ENCODE results near the gene KIAA1328. TPM values are rescaled to one million over a fixed set of nuclear protein-coding genes. Genes with fewer than 3 reads are reported as not detected.

KIAA1328 gene
- total and polyA plus RNA-seq, 2 experiments from 2014 or later, result 3.3 to 12.5 TPM

DNA sequence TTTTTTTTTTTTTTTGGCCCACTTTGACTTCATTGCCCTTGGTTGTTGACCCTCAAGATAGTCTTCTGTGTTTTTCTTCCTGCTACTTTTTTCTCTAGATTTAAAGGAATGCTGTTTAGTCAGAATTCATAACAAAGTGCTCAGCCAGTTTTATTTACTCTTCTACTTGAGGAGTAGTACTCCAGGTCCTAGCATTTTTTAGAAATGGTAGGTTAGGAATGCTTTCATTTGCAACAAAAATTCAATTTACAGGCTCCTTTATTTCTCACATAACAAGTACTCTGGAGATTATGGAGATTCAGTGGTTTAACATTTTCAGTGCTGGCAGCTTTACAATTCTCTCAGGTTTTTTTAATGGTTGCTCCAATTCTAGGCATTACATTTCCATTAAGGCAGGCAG lies 58.2 kb downstream of the KIAA1328 start:
- Histone ChIP-seq H3K36me3 (replicated peaks; ENCODE audit: insufficient read depth, low read depth) (no peaks in the 10 kb centered on the region), H3K9me3 (ENCODE audit: low read depth) (no peaks in the 10 kb centered on the region), H3K27ac (no peak overlapping the region), H3K4me1 (ENCODE audit: insufficient read depth) (peaks cover 6% of the 10 kb centered on the region), H4K20me1 (ENCODE audit: insufficient read depth, poor library complexity, severe bottlenecking) (no peaks in the 10 kb centered on the region), H2AFZ (no peak overlapping the region), H3K9me2 (replicated peaks; ENCODE audit: insufficient read depth) (no peaks in the 10 kb centered on the region), H3K27me3 (no peaks in the 10 kb centered on the region), H3K4me2 (no peak overlapping the region), H3K4me3 (no peak overlapping the region), H3K79me2 (no peaks in the 10 kb centered on the region)
- no peak for TF ChIP-seq EZH2 (IDR thresholded peaks at IDR 0.05; ENCODE audit: borderline replicate concordance)
- DNase-seq (ENCODE audit: low spot score), result no peak

DNA sequence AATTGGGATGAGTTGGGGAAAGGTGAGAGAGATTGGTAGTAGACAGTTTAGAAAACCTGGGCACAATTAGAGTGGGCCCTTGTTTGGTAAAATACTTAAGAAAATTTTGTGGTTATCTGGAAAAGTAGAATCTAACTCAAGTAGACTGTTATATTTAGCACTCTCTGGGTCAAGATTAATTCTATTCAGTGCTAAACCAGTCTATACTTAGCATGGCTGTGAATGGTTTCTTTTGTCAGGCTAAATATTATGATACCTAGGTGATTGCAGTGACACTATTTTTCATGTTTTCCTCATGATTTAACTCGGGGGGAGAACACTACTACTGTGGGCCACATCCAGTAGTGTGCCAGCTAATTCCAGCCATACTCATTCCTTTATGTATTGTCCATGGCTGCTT lies 58.9 kb downstream of the KIAA1328 start:
- no peak for TF ChIP-seq EZH2phosphoT487 (IDR thresholded peaks at IDR 0.05; ENCODE audit: low read depth, severe bottlenecking, unreplicated experiment)
- TF ChIP-seq, protein P1, sequence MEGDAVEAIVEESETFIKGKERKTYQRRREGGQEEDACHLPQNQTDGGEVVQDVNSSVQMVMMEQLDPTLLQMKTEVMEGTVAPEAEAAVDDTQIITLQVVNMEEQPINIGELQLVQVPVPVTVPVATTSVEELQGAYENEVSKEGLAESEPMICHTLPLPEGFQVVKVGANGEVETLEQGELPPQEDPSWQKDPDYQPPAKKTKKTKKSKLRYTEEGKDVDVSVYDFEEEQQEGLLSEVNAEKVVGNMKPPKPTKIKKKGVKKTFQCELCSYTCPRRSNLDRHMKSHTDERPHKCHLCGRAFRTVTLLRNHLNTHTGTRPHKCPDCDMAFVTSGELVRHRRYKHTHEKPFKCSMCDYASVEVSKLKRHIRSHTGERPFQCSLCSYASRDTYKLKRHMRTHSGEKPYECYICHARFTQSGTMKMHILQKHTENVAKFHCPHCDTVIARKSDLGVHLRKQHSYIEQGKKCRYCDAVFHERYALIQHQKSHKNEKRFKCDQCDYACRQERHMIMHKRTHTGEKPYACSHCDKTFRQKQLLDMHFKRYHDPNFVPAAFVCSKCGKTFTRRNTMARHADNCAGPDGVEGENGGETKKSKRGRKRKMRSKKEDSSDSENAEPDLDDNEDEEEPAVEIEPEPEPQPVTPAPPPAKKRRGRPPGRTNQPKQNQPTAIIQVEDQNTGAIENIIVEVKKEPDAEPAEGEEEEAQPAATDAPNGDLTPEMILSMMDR (IDR thresholded peaks at IDR 0.05; ENCODE audit: poor library complexity), result no peak
- TF ChIP-seq EZH2 (IDR thresholded peaks at IDR 0.05; ENCODE audit: borderline replicate concordance), result no peak
- Histone ChIP-seq H3K36me3 (replicated peaks; ENCODE audit: insufficient read depth, low read depth) (no peaks in the 10 kb centered on the region), H3K4me2 (no peak overlapping the region), H3K27ac (no peak overlapping the region), H3K9me2 (replicated peaks; ENCODE audit: insufficient read depth) (no peaks in the 10 kb centered on the region), H2AFZ (no peak overlapping the region), H3K79me2 (no peaks in the 10 kb centered on the region), H3K4me1 (ENCODE audit: insufficient read depth) (peaks cover 6% of the 10 kb centered on the region), H3K9me3 (ENCODE audit: low read depth) (no peaks in the 10 kb centered on the region), H4K20me1 (ENCODE audit: insufficient read depth, poor library complexity, severe bottlenecking) (no peaks in the 10 kb centered on the region), H3K27me3 (no peaks in the 10 kb centered on the region), H3K4me3 (no peak overlapping the region)
- whole genome bisulfite sequencing (ENCODE audit: low lambda C conversion rate, missing lambda C conversion rate), result 69% methylated on average over 1 of the region's 1 CpG
- no peak for DNase-seq (ENCODE audit: low spot score)

DNA sequence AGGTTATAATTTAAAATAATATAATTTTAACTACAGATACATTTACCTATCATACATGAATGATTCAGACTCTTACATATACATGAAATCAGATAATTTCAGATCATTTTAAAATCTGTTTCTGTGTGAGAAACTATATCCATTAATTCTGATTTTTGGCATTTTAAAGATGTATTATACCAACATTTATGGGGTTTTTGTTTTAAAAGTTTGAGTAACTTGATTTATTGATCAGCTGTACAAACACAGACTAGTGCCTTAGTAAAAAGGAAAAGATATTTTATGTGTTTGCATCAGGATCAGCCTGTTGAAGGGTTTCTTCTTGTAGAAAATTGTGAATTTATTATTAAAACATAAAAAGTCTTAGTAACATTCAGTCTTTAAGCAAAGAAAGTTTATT lies 59.9 kb downstream of the KIAA1328 start:
- H3K4me2 ChIP-seq, result no peak overlapping the region

DNA sequence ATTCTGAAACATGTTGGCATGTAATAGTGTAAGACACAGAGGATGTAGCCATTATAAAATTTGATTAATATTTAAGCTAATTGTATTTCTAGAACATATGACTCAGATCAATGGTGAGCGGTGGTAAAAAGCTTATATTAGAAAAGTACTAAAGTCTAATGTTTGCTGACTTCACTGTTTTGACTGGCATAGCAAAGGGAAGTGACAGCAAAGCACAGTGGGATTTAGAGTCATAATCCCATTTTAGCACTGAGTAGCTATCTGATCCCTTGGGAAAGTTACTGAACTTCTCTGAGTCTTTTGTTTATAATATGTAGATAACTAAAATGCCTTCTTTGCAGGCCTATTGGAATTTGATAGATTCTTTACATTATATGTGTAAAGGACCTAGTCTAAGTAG lies 60.4 kb downstream of the KIAA1328 start:
- WGBS (ENCODE audit: low lambda C conversion rate, missing lambda C conversion rate), result 67% methylated on average over 1 of the region's 1 CpG
- Histone ChIP-seq H3K27me3 (no peaks in the 10 kb centered on the region), H4K20me1 (ENCODE audit: insufficient read depth, poor library complexity, severe bottlenecking) (no peaks in the 10 kb centered on the region), H3K9me2 (replicated peaks; ENCODE audit: insufficient read depth) (no peaks in the 10 kb centered on the region), H3K79me2 (no peaks in the 10 kb centered on the region), H3K36me3 (replicated peaks; ENCODE audit: insufficient read depth, low read depth) (no peaks in the 10 kb centered on the region), H2AFZ (no peak overlapping the region), H3K27ac (no peak overlapping the region), H3K4me3 (no peak overlapping the region), H3K9me3 (ENCODE audit: low read depth) (no peaks in the 10 kb centered on the region), H3K4me1 (ENCODE audit: insufficient read depth) (peaks cover 6% of the 10 kb centered on the region), H3K4me2 (no peak overlapping the region)
- peak; percentile 7 for DNase-seq (ENCODE audit: low spot score)
- TF ChIP-seq EZH2phosphoT487 (IDR thresholded peaks at IDR 0.05; ENCODE audit: low read depth, severe bottlenecking, unreplicated experiment) (no peak), EZH2 (IDR thresholded peaks at IDR 0.05; ENCODE audit: borderline replicate concordance) (no peak)
- TF ChIP-seq, protein P1 (IDR thresholded peaks at IDR 0.05; ENCODE audit: poor library complexity), result no peak

More for the DNA sequence above, 59.9 kb downstream of the KIAA1328 start:
- Histone ChIP-seq H3K27ac (no peak overlapping the region), H2AFZ (no peak overlapping the region), H3K9me2 (replicated peaks; ENCODE audit: insufficient read depth) (no peaks in the 10 kb centered on the region), H3K4me3 (no peak overlapping the region), H3K4me1 (ENCODE audit: insufficient read depth) (peaks cover 6% of the 10 kb centered on the region), H3K9me3 (ENCODE audit: low read depth) (no peaks in the 10 kb centered on the region), H3K36me3 (replicated peaks; ENCODE audit: insufficient read depth, low read depth) (no peaks in the 10 kb centered on the region), H4K20me1 (ENCODE audit: insufficient read depth, poor library complexity, severe bottlenecking) (no peaks in the 10 kb centered on the region), H3K79me2 (no peaks in the 10 kb centered on the region), H3K27me3 (no peaks in the 10 kb centered on the region)
- TF ChIP-seq EZH2phosphoT487 (IDR thresholded peaks at IDR 0.05; ENCODE audit: low read depth, severe bottlenecking, unreplicated experiment), result no peak
- no peak for DNase-seq (ENCODE audit: low spot score)

DNA sequence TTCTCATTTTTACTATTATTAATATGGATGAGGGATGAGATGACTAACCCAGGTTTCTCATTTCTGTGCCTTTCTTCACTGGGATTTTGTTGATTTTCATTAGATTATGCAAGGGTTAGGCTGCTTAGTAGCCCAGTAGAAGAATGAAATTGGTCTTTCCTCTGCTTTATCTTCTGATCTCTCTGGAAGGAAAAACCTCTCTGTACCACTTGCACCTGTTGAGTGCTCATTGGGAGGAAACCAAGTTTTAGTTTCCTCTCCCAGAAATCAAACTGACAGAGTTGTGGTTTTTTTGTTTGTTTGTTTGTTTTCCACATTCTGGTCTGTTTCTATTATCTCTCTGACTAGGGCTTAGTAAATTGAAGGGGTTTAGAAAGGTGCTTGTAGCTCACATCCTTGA lies 60.8 kb downstream of the KIAA1328 start:
- no peak overlapping the region for H3K4me3 ChIP-seq
- no peak overlapping the region for H3K27ac ChIP-seq
- no peaks in the 10 kb centered on the region for H4K20me1 ChIP-seq (ENCODE audit: insufficient read depth, poor library complexity, severe bottlenecking)
- H3K9me3 ChIP-seq (ENCODE audit: low read depth), result no peaks in the 10 kb centered on the region
- no peak overlapping the region for H3K4me2 ChIP-seq
- no peaks in the 10 kb centered on the region for H3K27me3 ChIP-seq
- peaks cover 6% of the 10 kb centered on the region for H3K4me1 ChIP-seq (ENCODE audit: insufficient read depth)
- TF ChIP-seq, protein P1 (IDR thresholded peaks at IDR 0.05; ENCODE audit: poor library complexity), result no peak
- TF ChIP-seq EZH2phosphoT487 (IDR thresholded peaks at IDR 0.05; ENCODE audit: low read depth, severe bottlenecking, unreplicated experiment), result no peak
- no peak for TF ChIP-seq EZH2 (IDR thresholded peaks at IDR 0.05; ENCODE audit: borderline replicate concordance)
- no peak for DNase-seq (ENCODE audit: low spot score)
- H2AFZ ChIP-seq, result no peak overlapping the region
- no peaks in the 10 kb centered on the region for H3K9me2 ChIP-seq (replicated peaks; ENCODE audit: insufficient read depth)
- no peaks in the 10 kb centered on the region for H3K79me2 ChIP-seq
- no peaks in the 10 kb centered on the region for H3K36me3 ChIP-seq (replicated peaks; ENCODE audit: insufficient read depth, low read depth)
